ENCODE measurements around the gene PLXNB1.
"Not testable (repeated sequence)": the region's sequence is repeated elsewhere in the genome, so short reads cannot be mapped to it uniquely, and the experiment has no call there.

PLXNB1 gene, protein sequence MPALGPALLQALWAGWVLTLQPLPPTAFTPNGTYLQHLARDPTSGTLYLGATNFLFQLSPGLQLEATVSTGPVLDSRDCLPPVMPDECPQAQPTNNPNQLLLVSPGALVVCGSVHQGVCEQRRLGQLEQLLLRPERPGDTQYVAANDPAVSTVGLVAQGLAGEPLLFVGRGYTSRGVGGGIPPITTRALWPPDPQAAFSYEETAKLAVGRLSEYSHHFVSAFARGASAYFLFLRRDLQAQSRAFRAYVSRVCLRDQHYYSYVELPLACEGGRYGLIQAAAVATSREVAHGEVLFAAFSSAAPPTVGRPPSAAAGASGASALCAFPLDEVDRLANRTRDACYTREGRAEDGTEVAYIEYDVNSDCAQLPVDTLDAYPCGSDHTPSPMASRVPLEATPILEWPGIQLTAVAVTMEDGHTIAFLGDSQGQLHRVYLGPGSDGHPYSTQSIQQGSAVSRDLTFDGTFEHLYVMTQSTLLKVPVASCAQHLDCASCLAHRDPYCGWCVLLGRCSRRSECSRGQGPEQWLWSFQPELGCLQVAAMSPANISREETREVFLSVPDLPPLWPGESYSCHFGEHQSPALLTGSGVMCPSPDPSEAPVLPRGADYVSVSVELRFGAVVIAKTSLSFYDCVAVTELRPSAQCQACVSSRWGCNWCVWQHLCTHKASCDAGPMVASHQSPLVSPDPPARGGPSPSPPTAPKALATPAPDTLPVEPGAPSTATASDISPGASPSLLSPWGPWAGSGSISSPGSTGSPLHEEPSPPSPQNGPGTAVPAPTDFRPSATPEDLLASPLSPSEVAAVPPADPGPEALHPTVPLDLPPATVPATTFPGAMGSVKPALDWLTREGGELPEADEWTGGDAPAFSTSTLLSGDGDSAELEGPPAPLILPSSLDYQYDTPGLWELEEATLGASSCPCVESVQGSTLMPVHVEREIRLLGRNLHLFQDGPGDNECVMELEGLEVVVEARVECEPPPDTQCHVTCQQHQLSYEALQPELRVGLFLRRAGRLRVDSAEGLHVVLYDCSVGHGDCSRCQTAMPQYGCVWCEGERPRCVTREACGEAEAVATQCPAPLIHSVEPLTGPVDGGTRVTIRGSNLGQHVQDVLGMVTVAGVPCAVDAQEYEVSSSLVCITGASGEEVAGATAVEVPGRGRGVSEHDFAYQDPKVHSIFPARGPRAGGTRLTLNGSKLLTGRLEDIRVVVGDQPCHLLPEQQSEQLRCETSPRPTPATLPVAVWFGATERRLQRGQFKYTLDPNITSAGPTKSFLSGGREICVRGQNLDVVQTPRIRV (N-terminal part only)

GRCh38 chr3:48429960-48430707 lies at the start of gene PLXNB1:
Gene PLXNB1, minus strand, starts transcription at chr3:48430086. Its CDS starts 5,475 bp downstream, at chr3:48424611.
- no peak for DNase-seq

DNA sequence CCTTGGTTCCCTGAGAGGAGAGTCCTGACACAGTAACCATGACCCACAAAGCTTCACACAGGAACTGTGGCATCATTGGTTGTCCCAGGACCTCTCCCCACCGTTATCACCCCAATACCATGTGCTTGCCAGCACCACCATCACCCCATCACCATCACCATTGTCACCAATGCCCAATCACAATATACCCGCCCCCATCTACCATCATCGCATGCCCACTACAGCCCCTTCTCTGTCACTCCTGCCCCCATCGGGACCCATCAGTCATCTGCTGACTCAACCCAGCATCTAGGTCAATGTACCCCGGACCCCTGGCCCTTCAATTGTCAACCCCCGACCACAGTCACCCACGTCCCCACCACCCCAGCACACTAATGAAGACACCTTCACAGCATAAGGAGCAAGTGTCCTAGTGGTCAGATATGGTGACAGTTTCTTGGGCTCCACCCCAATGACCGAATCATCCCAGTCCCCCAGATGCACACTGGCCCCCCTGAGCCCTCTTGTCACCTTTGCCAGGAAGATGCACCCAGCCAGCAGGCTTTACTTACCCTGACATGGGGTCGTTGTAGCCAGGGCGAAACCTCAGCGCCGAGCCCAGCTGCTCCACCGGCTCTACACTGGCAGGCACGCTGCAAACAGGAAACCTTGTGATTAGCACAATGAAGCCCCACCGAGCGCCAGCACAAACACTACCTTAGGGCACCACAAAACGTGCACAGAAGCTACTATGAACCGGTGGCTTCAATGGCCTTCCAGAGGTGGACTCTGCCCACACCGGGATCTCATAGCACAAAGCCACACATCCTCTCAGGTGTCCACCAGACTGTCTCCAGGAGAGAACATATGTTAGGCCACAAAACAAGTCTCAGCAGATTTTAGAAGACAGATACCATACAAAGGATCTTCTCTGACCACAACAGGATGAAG lies 49.0 kb upstream of the PLXNB1 start:
- peak; percentile 47 for DNase-seq

GRCh38 chr3:48477959-48478520 lies 48.2 kb upstream of the PLXNB1 start:
- no peak for DNase-seq

GRCh38 chr3:48476426-48477053 lies 46.7 kb upstream of the PLXNB1 start:
- DNase-seq = no peak

DNA sequence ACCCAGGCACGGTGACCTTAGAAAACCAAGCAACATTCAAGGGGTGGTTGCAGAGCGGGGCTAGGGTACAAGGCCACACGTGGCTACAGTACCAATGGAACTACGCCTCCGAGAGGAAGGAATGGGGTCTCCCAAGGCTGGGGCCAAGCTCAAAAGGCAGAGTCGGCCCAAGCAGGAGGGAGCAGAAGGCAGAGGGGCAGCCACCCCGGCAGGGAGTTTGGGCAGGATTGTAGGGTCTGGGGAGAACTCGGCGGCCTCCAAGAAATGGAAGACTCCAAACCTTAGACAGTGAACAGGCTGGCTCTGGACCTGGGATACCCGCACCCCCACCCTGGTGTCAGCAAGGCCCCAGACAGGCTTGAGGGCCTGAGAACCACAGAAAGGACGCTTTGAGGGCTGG lies 45.3 kb upstream of the PLXNB1 start:
- no peak for DNase-seq

DNA sequence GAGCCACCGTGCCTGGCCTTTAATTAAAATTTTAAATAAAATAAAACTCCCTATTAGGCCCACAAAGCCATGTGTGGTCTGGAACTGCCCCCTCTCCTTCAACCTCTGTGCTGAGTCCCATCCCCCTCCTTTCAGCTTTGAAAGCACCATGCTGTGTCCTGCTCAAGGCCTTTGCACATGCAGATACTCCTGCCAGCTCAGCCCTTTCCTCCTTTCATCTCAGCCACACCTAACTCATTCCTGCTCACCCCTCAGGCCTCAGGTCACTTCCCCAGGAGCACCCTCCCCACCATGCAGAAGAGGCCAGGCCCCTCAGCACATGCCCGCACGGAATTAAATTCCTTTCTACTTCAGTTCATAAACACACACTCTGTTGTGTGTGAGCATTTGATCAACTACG lies 44.7 kb upstream of the PLXNB1 start:
- no peak for DNase-seq

DNA sequence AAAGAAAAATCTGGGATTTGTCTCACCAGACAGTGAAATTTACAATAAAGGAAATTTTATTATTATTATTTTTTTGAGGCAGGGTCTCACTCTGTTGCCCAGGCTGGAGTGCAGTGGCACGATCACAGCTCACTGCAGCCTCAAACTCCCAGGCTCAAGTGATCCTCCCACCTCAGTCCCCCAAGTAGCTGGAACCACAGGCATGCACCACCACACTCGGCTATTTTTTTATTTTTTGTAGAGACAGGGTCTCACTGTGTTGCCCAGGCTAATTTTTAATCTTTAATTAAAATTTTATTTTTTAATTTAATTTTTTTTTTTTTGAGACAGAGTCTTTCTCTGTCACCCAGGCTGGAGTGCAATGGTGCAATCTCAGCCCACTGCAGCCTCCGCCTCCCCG lies 44.1 kb upstream of the PLXNB1 start:
- DNase-seq = not testable (repeated sequence)

DNA sequence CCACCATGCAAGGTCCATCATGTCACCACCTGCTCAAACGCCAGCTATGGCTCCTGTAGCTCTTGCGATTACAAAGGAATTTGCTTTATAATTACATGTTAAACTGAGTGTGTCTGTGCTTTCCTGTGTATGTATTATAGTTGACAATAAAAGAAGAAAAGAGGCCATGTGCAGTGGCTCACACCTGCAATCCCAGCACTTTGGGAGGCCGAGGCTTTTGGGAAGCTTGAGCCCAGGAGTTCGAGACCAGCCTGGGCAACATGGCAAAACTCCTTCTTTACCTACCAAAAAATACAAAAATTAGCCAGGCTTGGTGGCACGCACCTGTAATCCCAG lies 43.7 kb upstream of the PLXNB1 start:
- DNase-seq = no peak

- DNase-seq = peak; percentile 73
Measured at GRCh38 chr3:48472923-48473616, 43.2 kb upstream of the PLXNB1 start.

DNA sequence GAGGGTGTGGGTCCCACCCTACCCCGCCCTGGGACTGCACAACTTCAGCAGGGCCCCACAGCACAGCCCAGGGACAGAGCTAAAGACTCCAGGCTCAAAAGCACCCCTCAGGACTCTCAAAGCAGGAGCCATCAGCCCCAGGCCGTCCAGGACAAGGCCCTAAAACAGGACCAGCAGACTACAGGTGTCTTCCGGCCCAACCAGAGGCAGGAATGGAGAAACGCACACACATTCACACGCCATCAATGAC lies 42.7 kb upstream of the PLXNB1 start:
- no peak for DNase-seq

- DNase-seq = no peak
Measured at GRCh38 chr3:48470286-48470685, 40.4 kb upstream of the PLXNB1 start.

- no peak for DNase-seq
Measured at GRCh38 chr3:48469046-48469915, 39.4 kb upstream of the PLXNB1 start.

DNA sequence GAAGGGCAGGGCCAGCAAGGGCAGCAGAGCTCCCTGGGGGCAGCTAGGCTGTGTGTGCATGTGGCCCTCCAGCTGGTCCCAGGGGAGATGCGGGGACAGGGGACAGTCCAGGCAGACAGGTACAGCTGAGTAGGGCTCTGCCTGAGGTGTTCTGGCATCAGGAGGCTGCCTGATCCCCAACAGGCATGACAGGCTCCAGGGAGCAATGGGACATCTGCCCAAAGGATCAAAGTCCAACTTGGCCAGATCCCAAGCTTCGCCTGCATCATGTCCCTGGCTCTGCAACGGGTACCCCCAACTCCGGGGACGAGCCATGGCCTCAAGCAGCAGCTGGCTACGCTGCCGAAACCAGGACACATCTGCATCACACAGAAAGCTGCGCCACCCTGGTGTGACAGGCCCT lies 38.4 kb upstream of the PLXNB1 start:
- no peak for DNase-seq

GRCh38 chr3:48467473-48468267 lies 37.8 kb upstream of the PLXNB1 start:
- DNase-seq = no peak

- no peak for DNase-seq
Measured at GRCh38 chr3:48467110-48467454, 37.2 kb upstream of the PLXNB1 start.

DNA sequence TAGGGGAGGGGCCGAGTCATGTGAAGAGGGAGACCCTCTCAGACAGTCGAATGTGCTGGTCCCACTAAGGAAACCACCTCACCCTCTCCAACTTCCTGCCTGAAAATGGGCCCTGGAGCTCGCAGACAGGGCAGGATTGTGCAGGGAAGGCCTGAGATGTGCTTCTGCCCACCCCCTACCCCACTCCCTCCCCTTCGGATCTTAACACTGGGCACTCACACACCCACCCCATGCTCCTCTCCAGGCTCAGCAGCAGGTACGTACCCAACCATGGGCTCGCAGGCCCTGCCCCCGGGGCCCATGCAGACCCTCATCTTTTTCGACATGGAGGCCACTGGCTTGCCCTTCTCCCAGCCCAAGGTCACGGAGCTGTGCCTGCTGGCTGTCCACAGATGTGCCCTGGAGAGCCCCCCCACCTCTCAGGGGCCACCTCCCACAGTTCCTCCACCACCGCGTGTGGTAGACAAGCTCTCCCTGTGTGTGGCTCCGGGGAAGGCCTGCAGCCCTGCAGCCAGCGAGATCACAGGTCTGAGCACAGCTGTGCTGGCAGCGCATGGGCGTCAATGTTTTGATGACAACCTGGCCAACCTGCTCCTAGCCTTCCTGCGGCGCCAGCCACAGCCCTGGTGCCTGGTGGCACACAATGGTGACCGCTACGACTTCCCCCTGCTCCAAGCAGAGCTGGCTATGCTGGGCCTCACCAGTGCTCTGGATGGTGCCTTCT lies 36.7 kb upstream of the PLXNB1 start:
- DNase-seq = no peak

DNA sequence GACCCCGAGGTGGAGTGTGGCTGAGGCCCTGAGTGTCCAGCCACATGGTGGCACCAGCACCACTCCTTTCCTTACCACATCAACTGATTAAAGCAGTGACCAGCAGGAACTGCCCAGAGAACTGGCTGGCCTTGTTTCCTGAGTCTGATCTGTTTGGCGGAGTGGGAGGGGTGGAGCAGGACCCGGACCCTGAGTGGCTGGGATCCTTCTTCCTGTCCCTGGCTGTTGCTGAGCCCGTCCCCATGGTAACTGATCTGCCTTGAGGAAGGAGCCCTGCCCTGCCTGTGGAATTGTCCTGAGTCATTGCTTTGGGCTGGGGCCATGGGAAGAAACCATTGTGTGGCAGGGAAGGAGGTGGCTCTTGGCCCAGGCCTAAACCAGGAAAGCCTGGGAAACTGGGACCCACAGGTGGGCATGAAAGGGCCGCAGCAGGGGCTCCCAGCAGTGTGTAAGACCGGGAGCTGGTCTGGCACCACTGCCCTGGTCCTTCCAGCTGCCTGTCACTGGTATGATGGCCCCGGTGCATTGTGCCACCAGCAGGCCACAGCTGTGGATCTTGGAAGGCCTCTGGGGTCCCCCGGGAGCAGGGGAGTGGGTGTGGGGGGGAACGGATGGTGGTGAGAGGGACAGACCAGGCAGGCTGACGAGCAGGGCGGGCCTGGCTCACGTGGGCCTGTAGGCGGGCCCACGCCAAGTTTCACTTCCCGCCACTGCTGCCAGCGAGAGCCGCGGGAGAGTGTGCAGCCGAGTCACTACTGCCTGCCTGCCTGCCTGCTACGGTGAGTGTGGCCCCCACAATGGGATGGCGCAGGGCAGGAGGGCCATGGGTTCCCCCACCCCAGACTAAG lies 35.9 kb upstream of the PLXNB1 start:
- DNase-seq = peak; percentile 68

Data from GF-D8 (cell line).